Measurements from ENCODE around the gene CACNA1S. TPM values are rescaled to one million over a fixed set of nuclear protein-coding genes. Genes with fewer than 3 reads are reported as not detected.

The CACNA1S gene
- total and polyA plus RNA-seq, 2 of the 8 experiments (the other 6 are each of a cell fraction or from before 2014, with no cell fraction given), result 0.06 TPM; not detected in 1

- no peaks in the 10 kb centered on the region for H3K4me1 ChIP-seq (replicated peaks in 1 of 4; ENCODE audit: control insufficient read depth in 3 of 4, insufficient read depth in 4 of 4, low read length in 3 of 4)
- no peak overlapping the region for H2BK120ac ChIP-seq (replicated peaks; ENCODE audit: low read depth, low read length)
- H3K27me3 ChIP-seq (replicated peaks in 1 of 4; ENCODE audit: control insufficient read depth in 3 of 4, extremely low read depth in 1 of 4, insufficient read depth in 3 of 4, low read length in 3 of 4), result no peaks in the 10 kb centered on the region
- H3K18ac ChIP-seq (ENCODE audit: extremely low read depth, low read length), result no peak overlapping the region
- ChIA-PET CTCF (ENCODE audit: partially characterized antibody) (interaction anchor here (1.0 to 23.3 kb wide), 7 partner anchors 8 to 80 kb away, joined by 3 to 640 read pairs (median 4); partner anchors contain the start of gene KIF21B), POLR2A (ENCODE audit: partially characterized antibody) (interaction anchor here (1.0 to 1.9 kb wide), 6 partner anchors 9 to 144 kb away, joined by 3 to 6 read pairs (median 4); partner anchors contain the start of gene KIF21B)
- H3K9ac ChIP-seq (replicated peaks in 1 of 4; ENCODE audit: extremely low read depth in 1 of 4, low read depth in 3 of 4, low read length in 3 of 4), result no peak overlapping the region
- H3K23ac ChIP-seq (ENCODE audit: insufficient read length), result no peak overlapping the region
- no peaks in the 10 kb centered on the region for H3K79me2 ChIP-seq (ENCODE audit: control insufficient read depth in 1 of 2, insufficient read depth in 2 of 2, low read length in 2 of 2)
- no peaks in the 10 kb centered on the region; the same call in 1 of the 2 replicates for H3K23me2 ChIP-seq (ENCODE audit: low read depth, low read length)
- H3K14ac ChIP-seq (ENCODE audit: insufficient read length), result no peak overlapping the region
- H3K36me3 ChIP-seq (ENCODE audit: control insufficient read depth in 2 of 4, insufficient read depth in 4 of 4, low read length in 3 of 4), result no peaks in the 10 kb centered on the region
- no peak overlapping the region for H2BK12ac ChIP-seq (ENCODE audit: low read depth, low read length)
- no peak overlapping the region for H3K4me3 ChIP-seq (ENCODE audit: extremely low read depth in 1 of 4, insufficient read depth in 2 of 4, low read depth in 3 of 4, low read length in 4 of 4)
- H2BK5ac ChIP-seq (ENCODE audit: low read depth, low read length), result no peak overlapping the region
- DNase-seq (ENCODE audit: low read depth in 1 of 2, low spot score in 2 of 2), result no peak
- no peak overlapping the region for H4K8ac ChIP-seq (ENCODE audit: extremely low read depth, insufficient read depth, low read length)
- 93% methylated on average over 2 of the region's 4 CpGs; no CpG with 5 or more reads in 1 of the 2 experiments for WGBS, 2 experiments (ENCODE audit: extremely low coverage in 1 of 2, insufficient coverage in 1 of 2, insufficient read length in 1 of 2, insufficient replicate concordance in 2 of 2, low coverage in 1 of 2, low lambda C conversion rate in 2 of 2, missing lambda C conversion rate in 1 of 2)
- no peak overlapping the region for H4K5ac ChIP-seq (ENCODE audit: insufficient read length, low read depth, low read length)
- no peaks in the 10 kb centered on the region for H4K20me1 ChIP-seq (replicated peaks in 1 of 2; ENCODE audit: control insufficient read depth in 1 of 2, insufficient read depth in 2 of 2, low read length in 2 of 2)
- H3K4ac ChIP-seq (replicated peaks; ENCODE audit: insufficient read length, low read depth, low read length), result no peak overlapping the region
- H3K27ac ChIP-seq (ENCODE audit: low read depth, low read length), result no peak overlapping the region
- no peak overlapping the region for H3K4me2 ChIP-seq (ENCODE audit: insufficient read depth in 1 of 2, low read depth in 2 of 2, low read length in 2 of 2)
- no peak for FAIRE-seq
- no peak overlapping the region for H3K56ac ChIP-seq (replicated peaks; ENCODE audit: insufficient read length, low read depth, low read length)
- no peak overlapping the region for H2BK20ac ChIP-seq (ENCODE audit: low read length)
- no peaks in the 10 kb centered on the region for H3K79me1 ChIP-seq (ENCODE audit: low read depth, low read length)
- H4K91ac ChIP-seq (replicated peaks; ENCODE audit: insufficient read length, low read length), result no peak overlapping the region
- H3K9me3 ChIP-seq (ENCODE audit: insufficient read depth in 2 of 2, low read depth in 1 of 2, low read length in 1 of 2), result no peaks in the 10 kb centered on the region
- no peak overlapping the region for H2AK5ac ChIP-seq (ENCODE audit: low read depth, low read length)
- no peak overlapping the region for H2AFZ ChIP-seq (ENCODE audit: low read length)
- H2BK15ac ChIP-seq (ENCODE audit: low read length), result no peak overlapping the region
- no peak for TF ChIP-seq USF2 (IDR thresholded peaks at IDR 0.05; ENCODE audit: low read length)
- TF ChIP-seq BCL11A (IDR thresholded peaks at IDR 0.05; ENCODE audit: low read depth in 2 of 2, low read length in 2 of 2), result no peak
- no peak for TF ChIP-seq SUZ12 (IDR thresholded peaks at IDR 0.05; ENCODE audit: low read length)
- TF ChIP-seq SIN3A (conservative IDR thresholded peaks at IDR 0.05 in 1 of 2, IDR thresholded peaks at IDR 0.05 in 1 of 2; ENCODE audit: low read depth in 1 of 2, low read length in 2 of 2), result no peak
- no peak for TF ChIP-seq HDAC6 (IDR thresholded peaks at IDR 0.05; ENCODE audit: low read depth, low read length)
- no peak for TF ChIP-seq RBBP5 (IDR thresholded peaks at IDR 0.05; ENCODE audit: borderline replicate concordance, low read depth, low read length)
- TF ChIP-seq POLR2A (IDR thresholded peaks at IDR 0.05; ENCODE audit: control extremely low read depth in 1 of 2, low read depth in 2 of 2, low read length in 2 of 2), result no peak
- TF ChIP-seq HDAC2 (IDR thresholded peaks at IDR 0.05; ENCODE audit: borderline replicate concordance in 1 of 2, low read depth in 2 of 2, low read length in 2 of 2), result no peak
- no peak for TF ChIP-seq CREB1 (IDR thresholded peaks at IDR 0.05)
- TF ChIP-seq CBX8 (IDR thresholded peaks at IDR 0.05; ENCODE audit: borderline replicate concordance, low read depth, low read length), result no peak
- TF ChIP-seq NANOG (IDR thresholded peaks at IDR 0.05; ENCODE audit: insufficient read depth, low read depth, low read length, poor library complexity, severe bottlenecking), result no peak
- no peak for TF ChIP-seq EGR1 (IDR thresholded peaks at IDR 0.05; ENCODE audit: borderline replicate concordance, low read depth, low read length)
- TF ChIP-seq MAFK (IDR thresholded peaks at IDR 0.05; ENCODE audit: low read depth, low read length), result no peak
Measured at GRCh38 chr1:201034671-201035070, 77.6 kb downstream of the CACNA1S start.

Data from H1 (cell line).